Esophagus muscularis mucosa (tissue), 4 donors: Measurements from ENCODE around the gene RUNX2. TPM values are rescaled to one million over a fixed set of nuclear protein-coding genes. Genes with fewer than 3 reads are reported as not detected.
A peak's percentile ranks its signal among the peaks of the same experiment; 100 is the strongest.

Source experiments
- DNase-seq: peaks from one replicate; pipeline ENCODE4 v3.0.0-alpha.2; 2017; ENCODE audit errors: extremely low spot score
- H3K27ac ChIP-seq, 4 donors: fragments of 200-600 bp; sonication (generic); replicated peaks in 1 of 4; 1 replicate in 3 of 4; 2 replicates in 1 of 4; pipeline ENCODE4 v1.5.1; 2016 to 2019; ENCODE audit warnings: mild to moderate bottlenecking in 1 of 4
- H3K27me3 ChIP-seq, 4 donors: fragments of 200-600 bp; sonication (generic); one replicate each; pipeline versions ENCODE4 v1.5.1 to v1.6.0; 2016 to 2019
- H3K36me3 ChIP-seq, 4 donors: fragments of 200-600 bp; sonication (generic); one replicate each; pipeline ENCODE4 v1.5.1; 2016 to 2019
- H3K4me1 ChIP-seq, 4 donors: fragments of 200-600 bp; sonication (generic); one replicate each; pipeline ENCODE4 v1.5.1; 2016 to 2019
- H3K4me3 ChIP-seq, 4 donors: fragments of 200-600 bp; sonication (generic); 1 replicate in 2 of 4; 2 replicates in 2 of 4; pipeline ENCODE4 v1.5.1; 2016 to 2019; ENCODE audit warnings: mild to moderate bottlenecking in 4 of 4, moderate library complexity in 1 of 4
- H3K9me3 ChIP-seq, 4 donors: fragments of 200-600 bp; sonication (generic); 1 replicate in 3 of 4; 2 replicates in 1 of 4; pipeline ENCODE4 v1.5.1; 2016 to 2019
- EP300 ChIP-seq: sonication (generic); formaldehyde crosslinking; IDR thresholded peaks from one replicate; pipeline ENCODE4 v1.6.1; 2017; ENCODE audit warnings: antibody characterized with exemption
- POLR2A ChIP-seq: fragments of 450-650 bp; IDR thresholded peaks from one replicate; pipeline ENCODE4 v1.6.1; 2017; ENCODE audit warnings: antibody characterized with exemption, moderate library complexity, mild to moderate bottlenecking, low read depth
- POLR2AphosphoS5 ChIP-seq, 2 donors: sonication (generic); formaldehyde crosslinking; IDR thresholded peaks; one replicate each; pipeline ENCODE4 v1.6.1; 2017; ENCODE audit warnings: antibody characterized with exemption in 2 of 2
- WGBS: methylation state at CpG from one replicate; pipeline ENCODE4 v1.1.5; 2018; 5-methylcytosine and 5-hydroxymethylcytosine counted together
- intact Hi-C: fragments of 100-400 bp; cut with DNase I; formaldehyde crosslinking; loops from one replicate; pipeline ENCODE4 v1.15.1; 2023
- total RNA-seq, 4 donors: library from RNA; depleted of rRNA; stranded (reverse); fragments of >200 nt; gene quantifications; one replicate each; pipeline versions ENCODE4 v1.1.0 to v1.2.1, GENCODE V29; 2016
- TF ChIP-seq, protein P1 (sequence below), 3 experiments: fragments of 200-600 bp in 2 of 3; fragments of 450-650 bp in 1 of 3; sonication (generic) in 2 of 3; IDR thresholded peaks; one replicate each; pipeline ENCODE4 v1.5.1; 2017 to 2019; ENCODE audit warnings: antibody characterized with exemption in 3 of 3, mild to moderate bottlenecking in 2 of 3, moderate library complexity in 1 of 3

The RUNX2 gene
- total RNA-seq, 4 donors from 2014 or later, result 1.0 to 1.6 (median 1.4) TPM

GRCh38 chr6:45554591-45554990 lies 226.5 kb downstream of the RUNX2 start:
- Histone ChIP-seq H3K9me3 (no peaks in the 10 kb centered on the region), H3K4me3 (no peak overlapping the region), H3K27me3 (no peaks in the 10 kb centered on the region), H3K36me3 (no peaks in the 10 kb centered on the region), H3K4me1 (peaks cover 0 to 6% (median 0%) of the 10 kb centered on the region in 4 donors), H3K27ac (no peak overlapping the region)
- no peak for DNase-seq
- WGBS, result 57% methylated on average over 1 of the region's 1 CpG
- no peak for TF ChIP-seq POLR2A
- no peak for TF ChIP-seq EP300
- no peak for TF ChIP-seq POLR2AphosphoS5 (IDR thresholded peaks at IDR 0.05)
- TF ChIP-seq, protein P1, sequence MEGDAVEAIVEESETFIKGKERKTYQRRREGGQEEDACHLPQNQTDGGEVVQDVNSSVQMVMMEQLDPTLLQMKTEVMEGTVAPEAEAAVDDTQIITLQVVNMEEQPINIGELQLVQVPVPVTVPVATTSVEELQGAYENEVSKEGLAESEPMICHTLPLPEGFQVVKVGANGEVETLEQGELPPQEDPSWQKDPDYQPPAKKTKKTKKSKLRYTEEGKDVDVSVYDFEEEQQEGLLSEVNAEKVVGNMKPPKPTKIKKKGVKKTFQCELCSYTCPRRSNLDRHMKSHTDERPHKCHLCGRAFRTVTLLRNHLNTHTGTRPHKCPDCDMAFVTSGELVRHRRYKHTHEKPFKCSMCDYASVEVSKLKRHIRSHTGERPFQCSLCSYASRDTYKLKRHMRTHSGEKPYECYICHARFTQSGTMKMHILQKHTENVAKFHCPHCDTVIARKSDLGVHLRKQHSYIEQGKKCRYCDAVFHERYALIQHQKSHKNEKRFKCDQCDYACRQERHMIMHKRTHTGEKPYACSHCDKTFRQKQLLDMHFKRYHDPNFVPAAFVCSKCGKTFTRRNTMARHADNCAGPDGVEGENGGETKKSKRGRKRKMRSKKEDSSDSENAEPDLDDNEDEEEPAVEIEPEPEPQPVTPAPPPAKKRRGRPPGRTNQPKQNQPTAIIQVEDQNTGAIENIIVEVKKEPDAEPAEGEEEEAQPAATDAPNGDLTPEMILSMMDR (IDR thresholded peaks at IDR 0.05), result no peak
- intact Hi-C loops, result no loop called here

DNA sequence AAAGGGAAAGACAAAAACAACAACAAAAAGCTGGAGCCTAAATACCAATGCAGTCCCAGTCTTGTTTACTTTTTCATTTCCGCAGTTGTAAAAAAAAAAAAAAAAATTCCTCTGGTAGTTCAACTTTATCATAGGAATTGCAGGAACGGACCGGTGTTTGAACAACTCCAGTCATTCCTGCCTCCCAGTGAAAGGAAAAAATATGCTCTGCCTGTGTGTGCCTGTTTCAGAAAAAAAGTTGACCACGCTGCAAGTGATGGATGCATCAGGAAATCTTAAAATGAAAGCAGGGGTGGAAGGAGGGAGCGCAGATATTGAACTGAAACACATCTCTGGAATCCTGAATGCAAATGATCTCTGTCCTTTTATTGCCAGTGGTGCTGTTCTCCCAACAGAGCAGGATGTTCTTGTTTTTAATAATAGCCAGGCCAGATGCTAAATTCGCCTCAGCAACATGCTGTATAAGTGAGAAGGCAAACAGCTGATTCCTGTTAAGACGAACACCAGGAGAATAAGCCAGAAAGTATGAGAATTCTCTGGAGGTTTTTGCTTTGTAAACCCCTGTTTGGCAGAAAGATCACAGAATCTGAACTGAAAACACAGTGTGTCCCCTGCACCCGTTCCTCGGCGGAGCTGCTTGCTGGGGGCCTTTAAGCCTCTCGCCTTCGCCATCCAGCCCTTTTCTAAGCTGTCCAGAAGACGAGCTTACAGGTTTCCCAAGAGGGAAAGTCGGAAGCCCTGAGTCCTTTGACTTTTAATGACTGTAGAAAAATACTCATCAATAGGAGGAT lies 228.0 kb downstream of the RUNX2 start:
- H3K27me3 ChIP-seq, result no peaks in the 10 kb centered on the region
- peaks cover 0 to 6% (median 0%) of the 10 kb centered on the region in 4 donors for H3K4me1 ChIP-seq
- H3K9me3 ChIP-seq, result no peaks in the 10 kb centered on the region
- 37% methylated on average over 14 of the region's 14 CpGs for WGBS
- DNase-seq, result peak; percentile 57
- intact Hi-C loops, result no loop called here
- no peak for TF ChIP-seq EP300
- no peak for TF ChIP-seq POLR2AphosphoS5 (IDR thresholded peaks at IDR 0.05)
- TF ChIP-seq, protein P1 (IDR thresholded peaks at IDR 0.05), result no peak
- no peak for TF ChIP-seq POLR2A
- no peaks in the 10 kb centered on the region for H3K36me3 ChIP-seq
- H3K4me3 ChIP-seq, result peak overlapping the region; percentile 18 to 45 (median 25)
- peak overlapping the region in 1 of 4 donors; percentile 47 for H3K27ac ChIP-seq

DNA sequence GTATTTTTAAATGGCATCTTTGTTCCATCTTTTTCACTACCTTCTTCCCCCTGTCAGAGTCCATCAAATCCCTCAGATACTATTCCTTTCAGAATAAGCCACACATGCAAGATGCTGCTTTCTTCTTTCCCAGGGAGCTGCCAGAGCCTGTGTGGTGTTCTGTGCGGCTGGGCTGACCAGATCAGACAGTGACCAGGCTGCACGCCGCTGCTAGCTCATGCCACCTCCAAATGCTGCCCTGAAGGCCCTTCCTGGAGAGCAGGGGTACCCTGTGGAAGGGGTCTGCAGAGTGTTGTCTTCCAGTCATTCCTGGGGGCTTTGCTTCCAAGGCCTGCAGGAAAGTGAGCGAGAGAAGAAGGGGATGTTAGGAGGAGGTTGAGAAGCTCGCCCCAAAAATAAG lies 228.7 kb downstream of the RUNX2 start:
- no peak overlapping the region for H3K27ac ChIP-seq
- H3K36me3 ChIP-seq, result no peaks in the 10 kb centered on the region
- no peaks in the 10 kb centered on the region for H3K9me3 ChIP-seq
- WGBS, result 86% methylated on average over 5 of the region's 5 CpGs
- peak overlapping the region in 2 of 4 donors; percentile 24 to 26 for H3K4me3 ChIP-seq
- H3K27me3 ChIP-seq, result no peaks in the 10 kb centered on the region
- intact Hi-C loops, result no loop called here
- TF ChIP-seq, protein P1 (IDR thresholded peaks at IDR 0.05), result no peak
- TF ChIP-seq POLR2AphosphoS5 (IDR thresholded peaks at IDR 0.05), result no peak
- TF ChIP-seq POLR2A, result no peak
- TF ChIP-seq EP300, result no peak
- peaks cover 0 to 6% (median 0%) of the 10 kb centered on the region in 4 donors for H3K4me1 ChIP-seq
- DNase-seq, result peak; percentile 72

DNA sequence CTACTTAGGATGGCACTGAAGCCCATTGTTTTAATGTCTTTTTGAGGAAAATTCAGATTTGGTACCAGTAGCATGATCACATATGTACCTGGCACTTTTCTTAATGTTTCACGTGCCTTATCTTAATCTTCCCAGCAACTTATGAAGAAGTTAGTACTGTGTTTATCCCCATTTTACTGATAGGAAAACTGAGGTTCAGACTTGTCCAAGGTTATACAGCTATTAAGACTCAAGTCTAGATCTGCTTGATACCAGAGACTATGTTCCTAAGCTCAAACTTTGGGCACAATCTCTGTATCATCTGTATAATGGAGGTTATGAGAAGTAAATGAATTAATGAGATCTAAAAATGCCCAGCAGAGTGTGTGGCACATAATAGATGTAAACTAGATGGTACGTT lies 229.3 kb downstream of the RUNX2 start:
- DNase-seq, result no peak
- Histone ChIP-seq H3K27ac (no peak overlapping the region), H3K36me3 (no peaks in the 10 kb centered on the region), H3K9me3 (no peaks in the 10 kb centered on the region), H3K4me3 (no peak overlapping the region), H3K27me3 (no peaks in the 10 kb centered on the region), H3K4me1 (peaks cover 0 to 6% (median 0%) of the 10 kb centered on the region in 4 donors)
- TF ChIP-seq, protein P1 (IDR thresholded peaks at IDR 0.05), result no peak
- no peak for TF ChIP-seq EP300
- no peak for TF ChIP-seq POLR2AphosphoS5 (IDR thresholded peaks at IDR 0.05)
- TF ChIP-seq POLR2A, result no peak
- 85% methylated on average over 2 of the region's 2 CpGs for WGBS
- intact Hi-C loops, result no loop called here
